ENCODE measurements around the gene ZXDC. TPM values are rescaled to one million over a fixed set of nuclear protein-coding genes. Genes with fewer than 3 reads are reported as not detected.

ZXDC gene
- total RNA-seq, 1 experiment from 2014 or later, result 61.1 TPM

DNA sequence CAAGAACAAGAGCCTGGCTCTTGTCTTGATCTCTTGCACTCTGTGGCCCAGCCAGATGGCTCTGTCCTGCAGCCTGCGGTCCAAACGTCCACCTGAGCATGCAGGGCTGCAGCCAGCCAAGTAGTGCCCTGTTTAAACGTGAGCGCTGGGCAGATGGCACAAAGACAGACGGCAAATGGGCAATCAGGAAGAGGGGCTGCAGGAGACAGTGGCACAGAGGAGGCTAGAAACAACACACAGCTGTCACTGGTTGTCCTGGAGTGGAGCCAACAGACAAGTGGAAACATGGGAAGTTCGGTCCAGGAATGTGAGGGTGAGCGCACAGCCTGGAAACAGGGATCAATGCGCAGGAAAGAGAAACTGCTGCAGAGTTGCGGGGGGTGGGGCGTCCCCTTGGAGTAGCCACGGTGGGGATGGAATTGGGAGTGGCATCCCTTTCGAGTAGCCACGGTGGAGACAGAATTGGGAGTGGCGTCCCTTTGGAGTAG is 10.7 kb upstream of the ZXDC start:
- no TSS peak for BruUV-seq (replicated peaks)
- CTCF ChIA-PET, result no interaction called here
- TF ChIP-seq EZH2 (IDR thresholded peaks at IDR 0.05; ENCODE audit: borderline replicate concordance, low read depth, low read length, poor library complexity, severe bottlenecking), result no peak
- TF ChIP-seq, protein P1, sequence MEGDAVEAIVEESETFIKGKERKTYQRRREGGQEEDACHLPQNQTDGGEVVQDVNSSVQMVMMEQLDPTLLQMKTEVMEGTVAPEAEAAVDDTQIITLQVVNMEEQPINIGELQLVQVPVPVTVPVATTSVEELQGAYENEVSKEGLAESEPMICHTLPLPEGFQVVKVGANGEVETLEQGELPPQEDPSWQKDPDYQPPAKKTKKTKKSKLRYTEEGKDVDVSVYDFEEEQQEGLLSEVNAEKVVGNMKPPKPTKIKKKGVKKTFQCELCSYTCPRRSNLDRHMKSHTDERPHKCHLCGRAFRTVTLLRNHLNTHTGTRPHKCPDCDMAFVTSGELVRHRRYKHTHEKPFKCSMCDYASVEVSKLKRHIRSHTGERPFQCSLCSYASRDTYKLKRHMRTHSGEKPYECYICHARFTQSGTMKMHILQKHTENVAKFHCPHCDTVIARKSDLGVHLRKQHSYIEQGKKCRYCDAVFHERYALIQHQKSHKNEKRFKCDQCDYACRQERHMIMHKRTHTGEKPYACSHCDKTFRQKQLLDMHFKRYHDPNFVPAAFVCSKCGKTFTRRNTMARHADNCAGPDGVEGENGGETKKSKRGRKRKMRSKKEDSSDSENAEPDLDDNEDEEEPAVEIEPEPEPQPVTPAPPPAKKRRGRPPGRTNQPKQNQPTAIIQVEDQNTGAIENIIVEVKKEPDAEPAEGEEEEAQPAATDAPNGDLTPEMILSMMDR (conservative IDR thresholded peaks at IDR 0.05; ENCODE audit: low read depth, low read length), result no peak
- no peak for DNase-seq (ENCODE audit: low spot score)
- POLR2A ChIA-PET (ENCODE audit: low non-redundant PET), result no interaction called here
- no peaks in the 10 kb centered on the region for H3K36me3 ChIP-seq (ENCODE audit: insufficient read depth, low read length, poor library complexity, severe bottlenecking)
- H3K27ac ChIP-seq (ENCODE audit: low read depth, low read length, poor library complexity, severe bottlenecking), result no peak overlapping the region
- H3K27me3 ChIP-seq (replicated peaks; ENCODE audit: insufficient read depth, low read depth, low read length, poor library complexity), result no peaks in the 10 kb centered on the region
- intact Hi-C loops (cut with micrococcal nuclease; ENCODE audit: unreplicated experiment), result no loop called here
- no peak overlapping the region for H3K4me3 ChIP-seq (ENCODE audit: low read depth, low read length, poor library complexity, severe bottlenecking)
- H3K9me3 ChIP-seq (ENCODE audit: low read depth, low read length, poor library complexity, severe bottlenecking), result no peaks in the 10 kb centered on the region
- H3K4me1 ChIP-seq (ENCODE audit: insufficient read depth, low read length, poor library complexity, severe bottlenecking), result peaks cover 6% of the 10 kb centered on the region

DNA sequence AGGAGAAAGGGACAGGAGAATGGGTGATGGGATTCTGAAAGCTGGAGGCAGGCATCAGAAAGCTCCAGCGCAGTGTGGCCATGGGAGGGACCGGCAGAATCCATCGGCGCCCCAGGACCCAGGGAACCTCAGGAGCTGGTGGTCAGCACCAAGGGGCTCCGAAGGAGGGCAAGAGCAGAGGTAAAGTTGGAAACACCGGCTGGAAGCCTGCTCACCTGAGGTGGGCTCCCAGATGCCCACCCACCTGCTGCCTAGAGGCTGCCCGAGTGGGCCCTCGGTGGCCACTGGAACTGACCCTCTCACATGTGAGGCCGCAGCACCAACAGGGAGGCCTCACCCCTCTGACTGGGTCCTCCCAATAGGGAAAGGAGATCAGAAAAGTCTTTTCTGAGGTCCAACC is 10.3 kb upstream of the ZXDC start:
- no peaks in the 10 kb centered on the region for H3K36me3 ChIP-seq (ENCODE audit: insufficient read depth, low read length, poor library complexity, severe bottlenecking)
- peaks cover 6% of the 10 kb centered on the region for H3K4me1 ChIP-seq (ENCODE audit: insufficient read depth, low read length, poor library complexity, severe bottlenecking)
- no peak overlapping the region for H3K27ac ChIP-seq (ENCODE audit: low read depth, low read length, poor library complexity, severe bottlenecking)
- ChIA-PET CTCF (no interaction called here), POLR2A (ENCODE audit: low non-redundant PET) (no interaction called here)
- intact Hi-C loops (cut with micrococcal nuclease; ENCODE audit: unreplicated experiment), result no loop called here
- TF ChIP-seq, protein P1 (conservative IDR thresholded peaks at IDR 0.05; ENCODE audit: low read depth, low read length), result no peak
- TF ChIP-seq EZH2 (IDR thresholded peaks at IDR 0.05; ENCODE audit: borderline replicate concordance, low read depth, low read length, poor library complexity, severe bottlenecking), result no peak
- no peaks in the 10 kb centered on the region for H3K9me3 ChIP-seq (ENCODE audit: low read depth, low read length, poor library complexity, severe bottlenecking)
- no peaks in the 10 kb centered on the region for H3K27me3 ChIP-seq (replicated peaks; ENCODE audit: insufficient read depth, low read depth, low read length, poor library complexity)
- no peak overlapping the region for H3K4me3 ChIP-seq (ENCODE audit: low read depth, low read length, poor library complexity, severe bottlenecking)
- no TSS peak for BruUV-seq (replicated peaks)
- DNase-seq (ENCODE audit: low spot score), result no peak

DNA sequence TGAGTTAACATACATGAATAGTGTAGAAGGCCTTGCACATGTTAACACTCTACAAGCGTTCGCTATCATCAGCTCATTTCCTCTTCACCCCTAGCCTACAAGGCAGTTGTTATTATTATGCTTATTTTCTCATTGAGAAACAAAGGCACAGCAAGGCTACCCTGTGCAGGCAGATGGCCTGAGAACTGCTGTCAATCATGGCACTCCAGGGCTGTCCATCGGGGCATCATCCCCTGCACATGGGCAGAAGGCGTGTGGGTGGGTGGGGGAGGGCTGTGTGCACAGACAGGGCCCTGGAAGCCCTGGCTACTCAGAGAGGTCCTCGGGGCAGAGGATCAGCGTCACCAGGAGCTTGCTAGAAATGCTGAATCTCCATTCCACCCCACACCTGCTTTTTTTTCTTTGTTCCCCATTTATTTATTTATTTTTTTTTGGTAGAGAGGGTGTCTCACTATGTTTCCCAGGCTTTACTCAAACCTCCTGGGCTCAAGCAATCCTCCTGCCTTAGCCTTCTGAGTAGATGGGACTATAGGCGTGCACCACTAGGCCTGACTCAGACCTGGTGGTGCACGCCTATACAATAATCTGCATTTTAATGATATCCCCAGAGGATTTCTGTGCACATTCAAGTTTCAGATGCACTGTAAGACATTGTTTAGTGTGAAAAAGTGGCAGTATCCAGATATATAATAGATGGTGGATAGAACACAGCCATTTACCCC is 9.6 kb upstream of the ZXDC start:
- DNase-seq (ENCODE audit: low spot score), result no peak
- no peaks in the 10 kb centered on the region for H3K36me3 ChIP-seq (ENCODE audit: insufficient read depth, low read length, poor library complexity, severe bottlenecking)
- H3K9me3 ChIP-seq (ENCODE audit: low read depth, low read length, poor library complexity, severe bottlenecking), result no peaks in the 10 kb centered on the region
- POLR2A ChIA-PET (ENCODE audit: low non-redundant PET), result no interaction called here
- BruUV-seq (replicated peaks), result no TSS peak
- intact Hi-C loops (cut with micrococcal nuclease; ENCODE audit: unreplicated experiment), result no loop called here
- no peak overlapping the region for H3K4me3 ChIP-seq (ENCODE audit: low read depth, low read length, poor library complexity, severe bottlenecking)
- TF ChIP-seq, protein P1 (conservative IDR thresholded peaks at IDR 0.05; ENCODE audit: low read depth, low read length), result no peak
- TF ChIP-seq EZH2 (IDR thresholded peaks at IDR 0.05; ENCODE audit: borderline replicate concordance, low read depth, low read length, poor library complexity, severe bottlenecking), result no peak
- H3K27me3 ChIP-seq (replicated peaks; ENCODE audit: insufficient read depth, low read depth, low read length, poor library complexity), result no peaks in the 10 kb centered on the region
- CTCF ChIA-PET, result no interaction called here
- peaks cover 6% of the 10 kb centered on the region for H3K4me1 ChIP-seq (ENCODE audit: insufficient read depth, low read length, poor library complexity, severe bottlenecking)
- no peak overlapping the region for H3K27ac ChIP-seq (ENCODE audit: low read depth, low read length, poor library complexity, severe bottlenecking)
